Ovary (tissue), 3 donors: ENCODE data around the gene CALR3.

Experiments
- CTCF ChIP-seq, 3 donors: fragments of 450-650 bp in 2 of 3; fragments of 200-600 bp in 1 of 3; IDR thresholded peaks; one replicate each; pipeline versions ENCODE4 v1.5.1 to v1.8.0; 2016 to 2022; ENCODE audit warnings: antibody characterized with exemption in 3 of 3, mild to moderate bottlenecking in 1 of 3
- EP300 ChIP-seq: sonication (generic); formaldehyde crosslinking; IDR thresholded peaks from one replicate; pipeline ENCODE4 v1.6.1; 2017; ENCODE audit warnings: antibody characterized with exemption
- donor health status: DM: no; HTN: no; CAD: no.

GRCh38 chr19:16467581-16467980 lies 28.4 kb downstream of the CALR3 start:
- no peak for TF ChIP-seq CTCF (IDR thresholded peaks at IDR 0.05)
- TF ChIP-seq EP300: no peak
